AG09309 (cell line): ENCODE data around the gene LEPROT.

Experiments
- DNase-seq: peaks from one replicate; pipeline ENCODE4 v3.0.0-alpha.2; 2010; ENCODE audit warnings: low read depth
- H3K4me3 ChIP-seq: 2 replicates; pipeline ENCODE4 v1.5.1; 2011; ENCODE audit warnings: mild to moderate bottlenecking, low read depth, low read length, moderate library complexity; ENCODE audit not compliant: control insufficient read depth
- CTCF ChIP-seq: IDR thresholded peaks from 2 replicates; pipeline ENCODE4 v1.5.1; 2011; ENCODE audit warnings: mild to moderate bottlenecking, low read depth, low read length, inconsistent platforms; ENCODE audit not compliant: insufficient read depth, control insufficient read depth; ENCODE audit errors: missing control alignments

The LEPROT gene

GRCh38 chr1:65412256-65412983 lies 8.0 kb upstream of the LEPROT start:
- no peak for TF ChIP-seq CTCF
- DNase-seq: no peak
- H3K4me3 ChIP-seq: no peak overlapping the region

- no peak for TF ChIP-seq CTCF
- DNase-seq: no peak
- no peak overlapping the region for H3K4me3 ChIP-seq
These were observed 7.5 kb upstream of the LEPROT start for GRCh38 chr1:65412984-65413375.

GRCh38 chr1:65414538-65414937 lies 5.9 kb upstream of the LEPROT start:
- no peak for TF ChIP-seq CTCF
- no peak for DNase-seq
- no peak overlapping the region for H3K4me3 ChIP-seq

GRCh38 chr1:65416767-65417166 lies 3.7 kb upstream of the LEPROT start:
- H3K4me3 ChIP-seq: no peak overlapping the region
- DNase-seq: no peak
- TF ChIP-seq CTCF: no peak

GRCh38 chr1:65417729-65418128 lies 2.7 kb upstream of the LEPROT start:
- H3K4me3 ChIP-seq: no peak overlapping the region
- no peak for DNase-seq
- no peak for TF ChIP-seq CTCF

GRCh38 chr1:65418522-65419185 lies 1.8 kb upstream of the LEPROT start:
- no peak for DNase-seq
- no peak overlapping the region for H3K4me3 ChIP-seq
- TF ChIP-seq CTCF: no peak
